OCI-LY3 (cell line): ENCODE measurements around the gene GPRIN2.

Source experiments
- CTCF ChIP-seq: fragments of 200-600, 300-600 bp; sonication (generic); IDR thresholded peaks from 2 replicates; pipeline ENCODE4 v1.5.1; 2014; ENCODE audit warnings: antibody characterized with exemption, low read length, low read depth
- EZH2phosphoT487 ChIP-seq: fragments of 200-600 bp; shearing (Covaris generic); IDR thresholded peaks from 2 replicates; pipeline ENCODE4 v1.6.1; 2018; ENCODE audit warnings: antibody characterized with exemption, mixed run types, low read depth

- no peak for TF ChIP-seq CTCF
- no peak for TF ChIP-seq EZH2phosphoT487
Observed at GRCh38 chr10:46554166-46554781, 2.2 kb downstream of the GPRIN2 start.
